Esophagus squamous epithelium (tissue), 5 donors: ENCODE data around the gene KISS1. TPM values are rescaled to one million over a fixed set of nuclear protein-coding genes. Genes with fewer than 3 reads are reported as not detected.

ENCODE experiments used
- DNase-seq: peaks from one replicate; lab custom pipeline; 2025; lab: John Stamatoyannopoulos, UW
- H3K27ac ChIP-seq, 4 donors: fragments of 200-600 bp; sonication (generic); one replicate each; pipeline ENCODE4 v1.5.1; 2016 to 2019; ENCODE audit warnings: mild to moderate bottlenecking in 1 of 4
- H3K27me3 ChIP-seq, 4 donors: fragments of 200-600 bp; sonication (generic); 1 replicate in 3 of 4; 2 replicates in 1 of 4; pipeline versions ENCODE4 v1.5.1 to v1.6.0; 2017 to 2021; ENCODE audit warnings: antibody characterized with exemption in 1 of 4
- H3K36me3 ChIP-seq, 3 donors: fragments of 200-600 bp; sonication (generic); one replicate each; pipeline ENCODE4 v1.5.1; 2016 to 2019
- H3K4me1 ChIP-seq, 3 donors: fragments of 200-600 bp; sonication (generic); one replicate each; pipeline ENCODE4 v1.5.1; 2017 to 2019
- H3K4me3 ChIP-seq, 4 donors: fragments of 200-600 bp; sonication (generic); 1 replicate in 3 of 4; 2 replicates in 1 of 4; pipeline ENCODE4 v1.5.1; 2016 to 2019; ENCODE audit warnings: mild to moderate bottlenecking in 2 of 4, moderate library complexity in 1 of 4
- H3K9me3 ChIP-seq, 3 donors: fragments of 200-600 bp; sonication (generic); one replicate each; pipeline ENCODE4 v1.5.1; 2016 to 2019
- CTCF ChIP-seq, 6 experiments: fragments of 450-650 bp in 4 of 6; fragments of 200-600 bp in 2 of 6; sonication (generic) in 2 of 6; IDR thresholded peaks; one replicate each; pipeline ENCODE4 v1.5.1; 2016 to 2019; ENCODE audit warnings: antibody characterized with exemption in 6 of 6, mild to moderate bottlenecking in 4 of 6, moderate library complexity in 4 of 6
- POLR2A ChIP-seq, 4 donors: fragments of 450-650 bp; IDR thresholded peaks; one replicate each; pipeline ENCODE4 v1.6.1; 2017; ENCODE audit warnings: antibody characterized with exemption in 4 of 4, mild to moderate bottlenecking in 4 of 4, moderate library complexity in 3 of 4
- WGBS, 2 donors: methylation state at CpG; one replicate each; pipeline ENCODE4 v1.1.5; 2018; 5-methylcytosine and 5-hydroxymethylcytosine counted together
- intact Hi-C: fragments of 100-400 bp; cut with DNase I; formaldehyde crosslinking; loops from one replicate; pipeline ENCODE4 v1.15.0; 2022
- total RNA-seq, 4 donors: library from RNA; depleted of rRNA; stranded (reverse); fragments of >200 nt; gene quantifications; one replicate each; pipeline ENCODE4 v1.1.0, GENCODE V29; 2016
- donor health status: DM: yes; HTN: yes; CAD: no.

The KISS1 gene
- total RNA-seq, 4 donors from 2014 or later, result not detected

DNA sequence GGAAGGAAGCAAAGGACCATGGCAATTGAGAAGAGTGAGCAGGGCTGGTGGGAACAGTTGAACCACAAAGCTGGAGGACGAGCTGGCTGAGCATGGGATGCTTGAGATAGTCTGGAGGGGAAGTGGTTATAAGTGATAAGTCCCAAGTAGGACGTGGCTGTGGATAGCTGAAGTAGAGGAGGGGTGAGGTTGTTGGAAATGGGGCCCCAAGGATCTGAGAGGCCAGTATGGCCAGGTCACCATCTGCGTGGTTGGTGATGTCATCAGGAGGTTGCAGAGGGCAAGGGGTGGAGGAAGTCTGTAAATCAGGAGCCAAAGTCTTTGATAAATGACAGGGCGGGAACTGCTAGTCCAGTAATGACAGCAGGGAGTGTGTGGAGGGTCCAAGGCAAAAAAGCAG, 19.2 kb downstream of the KISS1 start:
- H3K9me3 ChIP-seq, result no peaks in the 10 kb centered on the region
- H3K27me3 ChIP-seq, result peaks cover 0 to 45% (median 0%) of the 10 kb centered on the region in 4 donors
- DNase-seq, result no peak
- H3K36me3 ChIP-seq, result no peaks in the 10 kb centered on the region
- 43 to 45% methylated on average over 4 of the region's 4 CpGs for WGBS, 2 donors
- peaks cover 0 to 5% (median 2%) of the 10 kb centered on the region in 3 donors for H3K4me1 ChIP-seq
- intact Hi-C loops, result no loop called here
- H3K27ac ChIP-seq, result no peak overlapping the region
- no peak overlapping the region for H3K4me3 ChIP-seq
- no peak for TF ChIP-seq CTCF (IDR thresholded peaks at IDR 0.05)
- no peak for TF ChIP-seq POLR2A (IDR thresholded peaks at IDR 0.05)

DNA sequence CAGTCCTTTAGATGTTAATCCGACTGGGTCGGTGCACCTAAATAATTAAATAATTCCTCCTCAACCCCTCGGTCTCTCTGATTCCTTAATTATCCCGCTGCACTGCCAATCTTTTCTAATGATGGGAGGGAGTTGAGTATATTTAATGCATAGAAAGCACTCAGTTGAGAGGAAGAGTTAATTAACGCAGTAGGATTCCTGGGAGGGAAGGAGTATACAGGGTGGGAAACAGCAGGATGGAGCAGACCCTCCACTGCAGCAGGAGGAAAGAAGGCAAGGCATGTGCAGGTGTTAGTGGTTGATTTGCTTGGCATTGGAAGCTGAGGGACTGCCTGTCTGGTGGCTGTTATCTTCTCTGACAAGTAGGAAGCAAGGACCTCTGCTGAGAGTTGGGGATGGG, 20.2 kb downstream of the KISS1 start:
- no peaks in the 10 kb centered on the region for H3K9me3 ChIP-seq
- H3K4me3 ChIP-seq, result no peak overlapping the region
- TF ChIP-seq CTCF (IDR thresholded peaks at IDR 0.05), result no peak
- TF ChIP-seq POLR2A (IDR thresholded peaks at IDR 0.05), result no peak

DNA sequence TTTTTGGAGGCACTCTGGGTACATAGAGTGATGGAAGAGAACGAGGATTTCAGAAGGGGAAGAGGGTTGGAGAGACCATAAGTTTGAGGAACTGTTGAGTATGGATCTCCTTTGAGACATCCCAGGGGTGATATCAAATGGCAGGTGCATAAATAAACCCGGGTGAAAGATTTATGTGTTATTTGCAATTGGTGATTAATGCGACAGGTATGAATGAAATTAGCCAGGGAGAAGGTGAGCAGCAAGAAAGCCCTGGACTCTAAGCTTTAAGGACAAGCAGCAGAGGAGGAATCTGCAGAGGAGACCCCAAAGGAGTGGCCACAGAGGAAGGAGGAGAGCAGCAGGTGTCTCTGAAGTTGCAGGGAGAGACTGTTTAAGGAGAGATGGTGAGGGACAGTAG, 21.3 kb downstream of the KISS1 start:
- peaks cover 0 to 20% (median 5%) of the 10 kb centered on the region in 3 donors for H3K4me1 ChIP-seq
- TF ChIP-seq POLR2A (IDR thresholded peaks at IDR 0.05) (no peak), CTCF (IDR thresholded peaks at IDR 0.05) (no peak)
- no peaks in the 10 kb centered on the region for H3K36me3 ChIP-seq
- DNase-seq, result no peak
- H3K27me3 ChIP-seq, result peaks cover 0 to 45% (median 0%) of the 10 kb centered on the region in 4 donors
- no peak overlapping the region for H3K27ac ChIP-seq
- H3K4me3 ChIP-seq, result no peak overlapping the region
- 52 to 64% methylated on average over 3 of the region's 3 CpGs for WGBS, 2 donors
- intact Hi-C loops, result no loop called here
- H3K9me3 ChIP-seq, result peaks cover 0 to 9% (median 0%) of the 10 kb centered on the region in 3 donors

More for the DNA sequence above, 20.2 kb downstream of the KISS1 start:
- intact Hi-C loops, result no loop called here
- 84 to 90% methylated on average over 5 of the region's 5 CpGs for WGBS, 2 donors
- Histone ChIP-seq H3K4me1 (peaks cover 0 to 15% (median 5%) of the 10 kb centered on the region in 3 donors), H3K36me3 (no peaks in the 10 kb centered on the region), H3K27ac (no peak overlapping the region), H3K27me3 (peaks cover 0 to 45% (median 0%) of the 10 kb centered on the region in 4 donors)
- DNase-seq, result no peak

DNA sequence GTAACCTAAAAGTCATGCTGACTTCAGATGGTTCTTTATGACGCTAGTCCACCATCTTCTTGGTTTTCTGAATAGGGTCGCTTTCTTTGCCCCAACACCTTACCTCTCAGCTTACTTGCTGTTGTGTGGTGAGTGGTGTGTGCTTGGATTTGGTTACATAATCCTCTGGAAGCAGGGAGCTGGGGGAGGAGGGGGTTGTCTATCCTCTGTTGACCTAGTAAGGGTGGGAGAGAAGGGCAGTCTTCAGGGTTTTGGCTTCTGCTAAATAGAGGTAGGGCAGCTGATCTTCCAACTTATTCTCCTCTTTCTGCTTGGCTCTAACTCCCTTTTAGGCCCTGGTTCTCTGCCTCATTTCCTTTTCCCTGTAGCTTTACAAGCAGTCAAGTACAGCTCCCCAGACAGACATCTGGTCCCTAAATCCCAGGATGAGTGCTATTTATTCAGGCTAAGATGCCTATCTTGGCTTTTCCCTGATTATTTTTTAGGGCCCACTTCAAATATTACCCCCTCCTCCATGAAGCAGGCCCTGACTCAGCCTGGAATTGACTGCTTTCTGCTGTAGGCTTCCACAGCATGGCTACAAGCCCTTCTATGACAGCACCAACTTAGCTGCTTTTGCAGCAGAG, 23.8 kb downstream of the KISS1 start:
- no peak for DNase-seq
- no peaks in the 10 kb centered on the region for H3K36me3 ChIP-seq
- 86 to 97% methylated on average over 2 of the region's 2 CpGs for WGBS, 2 donors
- H3K27ac ChIP-seq, result no peak overlapping the region
- intact Hi-C loops, result no loop called here
- H3K4me1 ChIP-seq, result peaks cover 0 to 20% (median 5%) of the 10 kb centered on the region in 3 donors
- H3K27me3 ChIP-seq, result peaks cover 0 to 30% (median 0%) of the 10 kb centered on the region in 4 donors
- H3K9me3 ChIP-seq, result peaks cover 0 to 20% (median 8%) of the 10 kb centered on the region in 3 donors
- TF ChIP-seq POLR2A (IDR thresholded peaks at IDR 0.05) (no peak), CTCF (IDR thresholded peaks at IDR 0.05) (no peak)
- H3K4me3 ChIP-seq, result no peak overlapping the region

- intact Hi-C loops, result no loop called here
- 27 to 39% methylated on average over 4 of the region's 4 CpGs for WGBS, 2 donors
- peaks cover 0 to 20% (median 8%) of the 10 kb centered on the region in 3 donors for H3K9me3 ChIP-seq
- no peaks in the 10 kb centered on the region for H3K36me3 ChIP-seq
- no peak for TF ChIP-seq CTCF (IDR thresholded peaks at IDR 0.05)
- no peak for TF ChIP-seq POLR2A (IDR thresholded peaks at IDR 0.05)
- H3K4me1 ChIP-seq, result peaks cover 0 to 20% (median 5%) of the 10 kb centered on the region in 3 donors
- H3K4me3 ChIP-seq, result no peak overlapping the region
- H3K27me3 ChIP-seq, result peaks cover 0 to 26% (median 0%) of the 10 kb centered on the region in 4 donors
- no peak for DNase-seq
- peak overlapping the region in 3 of 4 donors; percentile 56 to 72 (median 72) for H3K27ac ChIP-seq
These were observed 24.5 kb downstream of the KISS1 start for GRCh38 chr1:204171751-204172178.
